Measurements from ENCODE around the gene DHX34. TPM values are rescaled to one million over a fixed set of nuclear protein-coding genes. Genes with fewer than 3 reads are reported as not detected.

Gene DHX34
- total and polyA plus RNA-seq, 2 experiments from 2014 or later, result 7.7 to 11.0 TPM

- Histone ChIP-seq H2AFZ (no peak overlapping the region), H3K4me2 (ENCODE audit: unreplicated experiment) (no peak overlapping the region), H3K9me2 (ENCODE audit: insufficient read depth) (no peaks in the 10 kb centered on the region), H3K9me3 (ENCODE audit: low read depth) (no peaks in the 10 kb centered on the region), H3K36me3 (ENCODE audit: low read depth) (no peaks in the 10 kb centered on the region), H3K4me1 (ENCODE audit: insufficient read depth) (no peaks in the 10 kb centered on the region), H3K27ac (no peak overlapping the region), H3K9ac (no peak overlapping the region), H3F3A (ENCODE audit: insufficient read depth) (no peaks in the 10 kb centered on the region), H4K20me1 (ENCODE audit: insufficient read depth) (no peaks in the 10 kb centered on the region), H3K27me3 (replicated peaks; ENCODE audit: insufficient read depth) (0 out of 2 replicates have a peak, but pooled peaks cover 4% of the 10 kb centered on the region), H3K4me3 (no peak overlapping the region), H3K79me2 (ENCODE audit: insufficient read depth) (no peaks in the 10 kb centered on the region)
- WGBS, 2 experiments (ENCODE audit: low coverage in 1 of 2, low lambda C conversion rate in 2 of 2, missing lambda C conversion rate in 2 of 2), result 84 to 87% methylated on average over 9 of the region's 9 CpGs
- TF ChIP-seq EZH2phosphoT487 (IDR thresholded peaks at IDR 0.05; ENCODE audit: insufficient read depth, low read depth) (no peak), EZH2 (IDR thresholded peaks at IDR 0.05; ENCODE audit: insufficient read depth, poor library complexity, severe bottlenecking) (no peak)
- in situ Hi-C loops (cut with MboI), result loop anchor here (10.0 kb wide), 1 partner anchor 94 kb away; no protein-coding TSS in a partner anchor
- DNase-seq, result no peak
Measured at GRCh38 chr19:47389150-47389556, 40.0 kb downstream of the DHX34 start.

DNA sequence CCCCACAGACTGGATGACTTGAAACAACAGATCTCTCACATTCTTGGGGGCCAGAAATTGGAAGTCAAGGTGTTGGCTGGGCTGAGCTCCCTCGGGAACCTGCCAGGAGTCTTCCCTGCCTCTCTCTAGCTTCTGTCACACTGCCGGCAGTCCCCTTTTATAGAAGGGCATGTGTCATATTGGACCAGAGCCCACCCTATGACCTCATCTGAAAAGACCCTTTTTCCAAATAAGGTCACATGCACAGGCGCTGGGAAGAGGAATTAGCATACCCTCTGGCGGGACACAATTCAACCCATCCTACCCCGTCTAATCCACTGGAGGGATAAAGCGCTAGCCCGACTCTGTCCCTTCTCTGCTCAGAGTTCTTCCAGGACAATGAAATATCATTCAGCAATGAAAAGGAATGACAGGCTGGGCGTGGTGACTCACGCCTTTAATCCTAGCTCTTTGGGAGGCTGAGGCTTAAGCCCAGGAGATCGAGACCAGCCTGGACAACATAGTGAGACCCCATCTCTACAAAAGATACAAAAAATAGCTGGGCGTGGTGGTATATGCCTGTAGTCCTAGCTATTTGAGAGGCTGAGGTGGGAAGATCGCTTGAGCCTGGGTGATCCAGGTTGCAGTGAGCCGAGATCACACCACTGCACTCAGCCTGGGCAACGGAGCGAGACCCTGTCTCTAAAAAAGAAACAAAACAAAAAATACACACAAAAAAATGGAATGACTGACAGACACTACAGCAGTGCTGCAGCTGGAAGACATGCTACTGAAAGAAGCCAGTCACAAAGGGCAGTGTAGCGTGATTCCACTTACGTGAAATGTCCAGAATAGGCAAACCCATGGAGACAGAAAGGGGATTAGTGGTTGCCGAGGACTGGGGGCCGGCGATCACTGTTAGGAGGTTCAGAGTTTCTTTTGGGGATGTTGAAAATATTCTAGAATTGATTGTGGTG lies 41.7 kb downstream of the DHX34 start:
- H3K9ac ChIP-seq, result no peak overlapping the region
- no peak overlapping the region for H3K4me3 ChIP-seq
- TF ChIP-seq EZH2phosphoT487 (IDR thresholded peaks at IDR 0.05; ENCODE audit: insufficient read depth, low read depth) (no peak), EZH2 (IDR thresholded peaks at IDR 0.05; ENCODE audit: insufficient read depth, poor library complexity, severe bottlenecking) (no peak)
- peak; percentile 12 for DNase-seq
- no peaks in the 10 kb centered on the region for H3K79me2 ChIP-seq (ENCODE audit: insufficient read depth)
- no peaks in the 10 kb centered on the region for H3F3A ChIP-seq (ENCODE audit: insufficient read depth)
- no peaks in the 10 kb centered on the region for H4K20me1 ChIP-seq (ENCODE audit: insufficient read depth)
- no peak overlapping the region for H3K27ac ChIP-seq
- no peaks in the 10 kb centered on the region for H3K9me2 ChIP-seq (ENCODE audit: insufficient read depth)
- H3K27me3 ChIP-seq (replicated peaks; ENCODE audit: insufficient read depth), result 0 out of 2 replicates have a peak, but pooled peaks cover 4% of the 10 kb centered on the region
- in situ Hi-C loops (cut with MboI), result no loop called here
- H3K4me1 ChIP-seq (ENCODE audit: insufficient read depth), result no peaks in the 10 kb centered on the region
- H3K9me3 ChIP-seq (ENCODE audit: low read depth), result no peaks in the 10 kb centered on the region
- H2AFZ ChIP-seq, result no peak overlapping the region
- H3K4me2 ChIP-seq (ENCODE audit: unreplicated experiment), result no peak overlapping the region
- no peaks in the 10 kb centered on the region for H3K36me3 ChIP-seq (ENCODE audit: low read depth)
- 47 to 48% methylated on average over 20 of the region's 20 CpGs for WGBS, 2 experiments (ENCODE audit: low coverage in 1 of 2, low lambda C conversion rate in 2 of 2, missing lambda C conversion rate in 2 of 2)

- no peak overlapping the region for H3K9ac ChIP-seq
- no peak overlapping the region for H3K4me2 ChIP-seq (ENCODE audit: unreplicated experiment)
- H3K27me3 ChIP-seq (replicated peaks; ENCODE audit: insufficient read depth), result 0 out of 2 replicates have a peak, but pooled peaks cover 4% of the 10 kb centered on the region
- 32 to 35% methylated on average over 15 of the region's 15 CpGs for WGBS, 2 experiments (ENCODE audit: low coverage in 1 of 2, low lambda C conversion rate in 2 of 2, missing lambda C conversion rate in 2 of 2)
- H3K9me2 ChIP-seq (ENCODE audit: insufficient read depth), result no peaks in the 10 kb centered on the region
- DNase-seq, result peak; percentile 76
- no peaks in the 10 kb centered on the region for H3F3A ChIP-seq (ENCODE audit: insufficient read depth)
- in situ Hi-C loops (cut with MboI), result no loop called here
- H3K4me1 ChIP-seq (ENCODE audit: insufficient read depth), result no peaks in the 10 kb centered on the region
- H4K20me1 ChIP-seq (ENCODE audit: insufficient read depth), result no peaks in the 10 kb centered on the region
- no peaks in the 10 kb centered on the region for H3K9me3 ChIP-seq (ENCODE audit: low read depth)
- no peak overlapping the region for H2AFZ ChIP-seq
- H3K36me3 ChIP-seq (ENCODE audit: low read depth), result no peaks in the 10 kb centered on the region
- H3K27ac ChIP-seq, result no peak overlapping the region
- no peak overlapping the region for H3K4me3 ChIP-seq
- TF ChIP-seq EZH2phosphoT487 (IDR thresholded peaks at IDR 0.05; ENCODE audit: insufficient read depth, low read depth) (no peak), EZH2 (IDR thresholded peaks at IDR 0.05; ENCODE audit: insufficient read depth, poor library complexity, severe bottlenecking) (no peak)
- H3K79me2 ChIP-seq (ENCODE audit: insufficient read depth), result no peaks in the 10 kb centered on the region
Measured at GRCh38 chr19:47391510-47392223, 42.6 kb downstream of the DHX34 start.

- Histone ChIP-seq H3K4me3 (no peak overlapping the region), H3K27ac (no peak overlapping the region), H4K20me1 (ENCODE audit: insufficient read depth) (no peaks in the 10 kb centered on the region), H3K36me3 (ENCODE audit: low read depth) (no peaks in the 10 kb centered on the region), H3K79me2 (ENCODE audit: insufficient read depth) (no peaks in the 10 kb centered on the region), H3K4me2 (ENCODE audit: unreplicated experiment) (no peak overlapping the region), H3F3A (ENCODE audit: insufficient read depth) (no peaks in the 10 kb centered on the region), H3K4me1 (ENCODE audit: insufficient read depth) (no peaks in the 10 kb centered on the region), H3K9me2 (ENCODE audit: insufficient read depth) (no peaks in the 10 kb centered on the region), H3K27me3 (replicated peaks; ENCODE audit: insufficient read depth) (no peaks in the 10 kb centered on the region), H3K9me3 (ENCODE audit: low read depth) (no peaks in the 10 kb centered on the region), H3K9ac (no peak overlapping the region), H2AFZ (no peak overlapping the region)
- DNase-seq, result no peak
- TF ChIP-seq EZH2 (IDR thresholded peaks at IDR 0.05; ENCODE audit: insufficient read depth, poor library complexity, severe bottlenecking) (no peak), EZH2phosphoT487 (IDR thresholded peaks at IDR 0.05; ENCODE audit: insufficient read depth, low read depth) (no peak)
- 39 to 47% methylated on average over 23 to 24 of the region's 24 CpGs for WGBS, 2 experiments (ENCODE audit: low coverage in 1 of 2, low lambda C conversion rate in 2 of 2, missing lambda C conversion rate in 2 of 2)
- in situ Hi-C loops (cut with MboI), result no loop called here
Measured at GRCh38 chr19:47398707-47399597, 49.8 kb downstream of the DHX34 start.
